Bronchial epithelial cell (primary cell): ENCODE measurements around the gene GAS2L3. TPM values are rescaled to one million over a fixed set of nuclear protein-coding genes. Genes with fewer than 3 reads are reported as not detected.

ENCODE experiments used
- DNase-seq: peaks from one replicate; pipeline ENCODE4 v3.0.0-alpha.2; 2010; ENCODE audit warnings: low read depth
- FAIRE-seq: peaks from 2 replicates; lab custom pipeline; 2011; peaks lifted over from hg19 to GRCh38; lab: Jason Lieb, UNC
- H3K27me3 ChIP-seq: 2 replicates; pipeline ENCODE4 v1.5.1; 2011; ENCODE audit warnings: low read length; ENCODE audit not compliant: control insufficient read depth, insufficient read depth
- H3K36me3 ChIP-seq: 2 replicates; pipeline ENCODE4 v1.5.1; 2011; ENCODE audit warnings: low read length; ENCODE audit not compliant: control insufficient read depth, insufficient read depth
- H3K4me3 ChIP-seq: 2 replicates; pipeline ENCODE4 v1.5.1; 2011; ENCODE audit warnings: mild to moderate bottlenecking, low read depth, low read length, control low read depth
- total RNA-seq: library from RNA; depleted of rRNA; stranded (reverse); fragments of >200 nt; gene quantifications from 2 replicates; pipeline ENCODE4 v1.2.1, GENCODE V29; 2014
- TF ChIP-seq, protein P1 (sequence below): IDR thresholded peaks from 2 replicates; pipeline ENCODE4 v1.5.1; 2011; ENCODE audit warnings: mild to moderate bottlenecking, moderate library complexity, low read length, control low read depth, inconsistent platforms; ENCODE audit not compliant: insufficient read depth, severe bottlenecking

The GAS2L3 gene
- total RNA-seq, 1 donor from 2014 or later: 0.53 TPM

DNA sequence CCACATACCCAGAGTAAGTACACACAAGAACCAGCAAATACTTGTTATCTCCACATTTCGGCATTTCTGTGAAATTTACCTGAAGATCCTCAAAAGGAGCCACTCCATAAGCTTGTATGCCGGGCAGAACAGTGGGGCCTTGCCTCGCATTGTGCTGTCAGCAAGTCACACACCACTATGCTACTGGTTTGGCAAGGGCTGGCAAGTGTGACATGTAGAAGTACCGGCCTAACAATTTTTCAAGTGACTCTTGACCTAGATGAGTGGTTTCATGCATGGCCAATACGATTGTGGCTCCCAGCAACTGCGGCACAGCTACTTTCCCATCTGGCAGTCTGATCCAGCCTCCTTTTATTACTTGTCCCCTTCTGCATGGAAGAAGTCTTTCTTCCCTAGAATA lies 69.8 kb downstream of the GAS2L3 start:
- no peaks in the 10 kb centered on the region for H3K36me3 ChIP-seq
- H3K27me3 ChIP-seq: no peaks in the 10 kb centered on the region
- no peak overlapping the region for H3K4me3 ChIP-seq
- TF ChIP-seq, protein P1, sequence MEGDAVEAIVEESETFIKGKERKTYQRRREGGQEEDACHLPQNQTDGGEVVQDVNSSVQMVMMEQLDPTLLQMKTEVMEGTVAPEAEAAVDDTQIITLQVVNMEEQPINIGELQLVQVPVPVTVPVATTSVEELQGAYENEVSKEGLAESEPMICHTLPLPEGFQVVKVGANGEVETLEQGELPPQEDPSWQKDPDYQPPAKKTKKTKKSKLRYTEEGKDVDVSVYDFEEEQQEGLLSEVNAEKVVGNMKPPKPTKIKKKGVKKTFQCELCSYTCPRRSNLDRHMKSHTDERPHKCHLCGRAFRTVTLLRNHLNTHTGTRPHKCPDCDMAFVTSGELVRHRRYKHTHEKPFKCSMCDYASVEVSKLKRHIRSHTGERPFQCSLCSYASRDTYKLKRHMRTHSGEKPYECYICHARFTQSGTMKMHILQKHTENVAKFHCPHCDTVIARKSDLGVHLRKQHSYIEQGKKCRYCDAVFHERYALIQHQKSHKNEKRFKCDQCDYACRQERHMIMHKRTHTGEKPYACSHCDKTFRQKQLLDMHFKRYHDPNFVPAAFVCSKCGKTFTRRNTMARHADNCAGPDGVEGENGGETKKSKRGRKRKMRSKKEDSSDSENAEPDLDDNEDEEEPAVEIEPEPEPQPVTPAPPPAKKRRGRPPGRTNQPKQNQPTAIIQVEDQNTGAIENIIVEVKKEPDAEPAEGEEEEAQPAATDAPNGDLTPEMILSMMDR: no peak
- FAIRE-seq: no peak
- no peak for DNase-seq

DNA sequence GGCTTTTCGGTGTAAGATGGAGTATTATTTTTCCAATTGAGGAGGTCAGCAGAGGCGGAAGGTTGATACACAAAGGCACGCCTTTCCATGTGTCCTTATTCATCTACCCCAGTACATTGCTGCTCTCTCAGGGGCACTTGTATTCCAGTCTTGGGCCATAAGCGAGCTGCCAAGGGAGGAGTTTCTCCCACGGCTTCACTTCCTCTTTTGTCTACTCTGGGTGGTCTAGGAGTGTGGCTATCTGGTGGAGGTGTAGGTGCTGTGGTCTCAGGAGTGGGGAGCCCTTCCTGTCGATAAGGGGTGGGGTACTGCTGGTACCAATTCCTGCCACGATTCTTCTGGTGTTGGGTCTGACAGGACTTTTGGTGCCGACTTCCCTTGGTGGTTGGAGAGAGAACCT lies 73.4 kb downstream of the GAS2L3 start:
- no peak for DNase-seq
- TF ChIP-seq, protein P1: no peak
- H3K36me3 ChIP-seq: no peaks in the 10 kb centered on the region
- no peak overlapping the region for H3K4me3 ChIP-seq
- H3K27me3 ChIP-seq: no peaks in the 10 kb centered on the region
- FAIRE-seq: no peak

DNA sequence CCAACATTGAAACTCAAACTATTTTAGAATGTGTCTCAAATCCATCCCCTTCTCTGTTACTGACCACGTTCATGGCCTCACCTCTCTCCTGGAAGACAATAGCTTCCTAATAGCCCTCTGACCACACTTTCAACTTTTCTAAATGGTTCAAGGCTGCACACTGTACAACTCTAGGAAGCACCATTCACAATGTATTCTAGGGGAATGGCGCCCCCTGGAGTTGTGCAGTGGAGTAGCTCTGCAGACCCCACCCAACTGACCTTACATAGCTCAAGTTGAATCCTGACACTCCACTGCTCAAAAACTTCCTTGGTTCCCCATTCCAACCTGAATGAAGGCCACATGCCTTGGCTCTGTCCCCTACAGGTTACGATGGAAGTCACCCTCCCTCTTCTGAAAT lies 77.6 kb downstream of the GAS2L3 start:
- Histone ChIP-seq H3K4me3 (no peak overlapping the region), H3K36me3 (no peaks in the 10 kb centered on the region), H3K27me3 (no peaks in the 10 kb centered on the region)
- FAIRE-seq (no peak), DNase-seq (no peak)
- TF ChIP-seq, protein P1: peak; percentile 15

DNA sequence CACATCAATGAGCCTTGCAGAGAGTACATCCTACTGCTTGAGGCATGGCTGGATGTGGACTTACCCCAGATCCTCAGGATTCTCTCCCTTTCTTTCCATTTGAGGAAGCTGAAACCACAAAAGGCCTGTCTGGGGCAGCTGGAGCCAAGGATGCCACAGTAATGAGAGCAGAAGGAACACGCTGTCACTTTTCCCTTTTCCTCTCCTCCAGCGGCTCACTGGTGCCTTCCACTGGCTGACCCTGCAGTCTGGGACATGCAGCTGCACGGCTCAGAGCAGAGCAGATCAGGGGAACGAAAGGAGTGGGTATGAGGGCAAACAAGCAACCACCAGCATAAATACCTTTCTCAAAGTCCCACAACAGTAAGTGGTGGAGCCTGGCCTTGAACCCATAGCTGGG lies 78.2 kb downstream of the GAS2L3 start:
- TF ChIP-seq, protein P1: no peak
- no peaks in the 10 kb centered on the region for H3K36me3 ChIP-seq

DNA sequence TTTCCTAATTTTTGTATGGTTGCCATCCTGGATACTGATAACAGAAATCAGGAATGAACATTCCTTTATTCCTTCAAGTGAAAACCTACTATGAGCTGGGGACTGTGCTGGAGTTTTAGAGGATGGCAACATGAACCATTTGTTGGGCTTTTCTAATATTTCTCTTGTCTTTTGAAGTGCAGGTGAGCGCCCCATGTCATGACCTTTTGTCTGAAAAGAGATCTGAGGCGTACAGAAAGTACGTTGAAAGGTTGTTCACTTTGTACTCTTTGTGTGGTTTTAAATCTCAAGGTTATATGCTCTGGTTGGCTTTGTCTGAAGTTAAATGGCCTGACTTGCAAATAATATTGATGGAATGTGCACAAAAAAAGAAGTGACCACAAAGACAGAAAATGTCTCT lies 79.0 kb downstream of the GAS2L3 start:
- FAIRE-seq (no peak), DNase-seq (no peak)
- TF ChIP-seq, protein P1: no peak
- no peaks in the 10 kb centered on the region for H3K36me3 ChIP-seq
- H3K27me3 ChIP-seq: no peaks in the 10 kb centered on the region
- no peak overlapping the region for H3K4me3 ChIP-seq

More for the DNA sequence above, 78.2 kb downstream of the GAS2L3 start:
- no peaks in the 10 kb centered on the region for H3K27me3 ChIP-seq
- H3K4me3 ChIP-seq: no peak overlapping the region
- FAIRE-seq (no peak), DNase-seq (no peak)

DNA sequence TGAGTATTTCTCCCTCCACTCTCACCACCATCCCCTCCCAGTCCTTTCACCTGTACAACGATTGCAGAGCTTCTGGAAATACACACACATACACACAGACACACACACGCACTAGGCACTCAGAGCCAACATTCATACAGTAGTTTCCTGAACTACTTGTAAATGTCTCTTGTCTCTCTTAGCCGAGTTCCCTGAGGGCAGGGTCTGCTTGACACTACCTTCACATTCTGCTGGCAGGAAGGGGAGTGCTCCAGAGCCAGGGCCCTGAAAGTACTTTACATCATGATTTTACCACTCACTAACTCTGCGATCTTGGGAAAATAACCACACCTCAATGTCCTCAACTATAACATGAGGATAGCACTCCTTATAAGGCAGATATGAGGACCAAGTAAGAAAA lies 82.7 kb downstream of the GAS2L3 start:
- FAIRE-seq (no peak), DNase-seq (no peak)
- no peaks in the 10 kb centered on the region for H3K27me3 ChIP-seq
- TF ChIP-seq, protein P1: no peak
- H3K4me3 ChIP-seq: no peak overlapping the region
- H3K36me3 ChIP-seq: no peaks in the 10 kb centered on the region
